Measurements from ENCODE around the gene HOTAIR.

Gene HOTAIR

DNA sequence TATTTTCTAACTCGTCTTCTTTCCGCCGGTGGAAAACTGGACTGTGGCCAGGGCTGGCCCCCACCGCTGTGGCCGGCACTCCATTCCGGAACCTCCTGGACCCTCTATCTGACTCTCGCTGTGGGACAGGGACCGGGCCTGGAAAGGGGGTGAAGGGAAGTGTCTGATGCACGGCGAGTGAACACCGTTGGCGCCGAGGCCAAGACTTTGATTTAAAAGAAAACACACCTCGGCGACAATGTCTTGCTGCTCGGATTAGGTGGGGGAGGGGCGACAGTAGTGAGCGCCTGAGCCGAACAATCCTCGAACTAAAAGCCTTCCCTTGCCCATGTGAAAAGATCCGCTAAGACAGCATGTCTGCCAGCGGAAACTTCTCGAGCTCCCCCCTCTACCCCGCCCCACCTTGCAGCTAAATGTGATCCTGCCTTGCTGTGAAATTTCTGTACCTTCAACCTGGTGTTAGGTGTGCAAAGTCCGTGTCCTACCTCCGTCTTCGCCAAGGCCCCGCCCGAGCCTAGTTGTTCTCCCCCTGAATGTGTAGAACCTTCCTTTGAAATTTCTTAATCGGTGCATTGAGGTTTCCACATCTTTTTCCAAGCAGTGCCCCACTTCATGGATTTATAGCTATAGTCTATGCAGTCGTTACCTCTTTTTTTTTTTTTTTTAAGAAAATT is 862 bp upstream of the HOTAIR start:
- H3K4me3 ChIP-seq (ENCODE audit: low read length): no peak overlapping the region
- H2AFZ ChIP-seq (ENCODE audit: low read depth, low read length): no peak overlapping the region
- H3K36me3 ChIP-seq (ENCODE audit: insufficient read depth, low read length): no peaks in the 10 kb centered on the region
- peaks cover 4% of the 10 kb centered on the region for H3K9me3 ChIP-seq (ENCODE audit: low read length)
- peaks cover 96% of the 10 kb centered on the region for H3K27me3 ChIP-seq (ENCODE audit: insufficient read depth, low read length)
- H3K4me1 ChIP-seq (ENCODE audit: insufficient read depth, low read length): no peaks in the 10 kb centered on the region

DNA sequence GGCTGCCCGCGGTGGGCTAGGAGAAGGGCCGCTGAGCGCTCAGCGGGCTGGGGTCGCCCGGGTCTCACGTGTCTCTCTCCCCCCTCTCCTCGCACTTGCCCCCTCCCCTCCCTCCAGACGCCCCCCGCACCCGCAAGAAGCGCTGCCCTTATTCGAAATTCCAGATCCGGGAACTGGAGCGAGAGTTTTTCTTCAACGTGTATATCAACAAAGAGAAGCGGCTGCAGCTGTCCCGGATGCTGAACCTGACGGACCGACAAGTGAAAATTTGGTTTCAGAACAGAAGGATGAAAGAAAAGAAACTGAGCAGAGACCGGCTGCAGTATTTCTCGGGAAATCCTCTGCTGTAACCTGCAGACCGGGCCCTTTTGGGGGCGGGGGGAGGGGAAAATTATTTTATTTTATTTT is 314 bp upstream of the HOTAIR start:
- Histone ChIP-seq H3K36me3 (ENCODE audit: insufficient read depth, low read length) (no peaks in the 10 kb centered on the region), H3K4me3 (ENCODE audit: low read length) (no peak overlapping the region), H2AFZ (ENCODE audit: low read depth, low read length) (no peak overlapping the region), H3K27me3 (ENCODE audit: insufficient read depth, low read length) (peaks cover 96% of the 10 kb centered on the region), H3K4me1 (ENCODE audit: insufficient read depth, low read length) (no peaks in the 10 kb centered on the region), H3K9me3 (ENCODE audit: low read length) (peaks cover 4% of the 10 kb centered on the region)

DNA sequence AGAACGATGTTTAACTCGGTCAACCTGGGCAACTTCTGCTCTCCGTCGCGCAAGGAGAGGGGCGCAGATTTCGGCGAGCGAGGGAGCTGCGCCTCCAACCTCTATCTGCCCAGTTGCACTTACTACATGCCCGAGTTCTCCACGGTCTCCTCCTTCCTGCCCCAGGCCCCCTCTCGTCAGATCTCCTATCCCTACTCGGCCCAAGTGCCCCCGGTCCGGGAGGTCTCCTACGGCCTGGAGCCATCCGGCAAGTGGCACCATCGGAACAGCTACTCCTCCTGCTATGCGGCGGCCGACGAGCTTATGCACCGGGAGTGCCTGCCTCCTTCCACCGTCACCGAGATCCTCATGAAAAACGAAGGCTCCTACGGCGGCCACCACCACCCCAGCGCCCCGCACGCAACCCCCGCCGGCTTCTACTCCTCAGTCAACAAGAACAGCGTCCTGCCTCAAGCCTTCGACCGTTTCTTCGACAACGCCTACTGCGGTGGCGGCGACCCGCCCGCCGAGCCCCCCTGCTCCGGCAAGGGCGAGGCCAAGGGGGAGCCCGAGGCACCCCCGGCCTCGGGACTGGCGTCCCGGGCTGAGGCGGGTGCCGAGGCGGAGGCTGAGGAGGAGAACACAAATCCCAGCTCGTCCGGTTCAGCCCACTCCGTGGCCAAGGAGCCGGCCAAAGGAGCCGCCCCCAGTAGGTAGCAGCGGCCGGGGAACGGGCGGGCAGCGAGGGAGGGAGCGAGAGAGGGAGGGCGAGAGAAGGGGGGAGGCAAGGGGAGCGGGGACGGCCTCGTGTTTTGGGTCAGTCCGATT is 1.3 kb downstream of the HOTAIR start:
- Histone ChIP-seq H3K4me1 (ENCODE audit: insufficient read depth, low read length) (no peaks in the 10 kb centered on the region), H2AFZ (ENCODE audit: low read depth, low read length) (no peak overlapping the region), H3K4me3 (ENCODE audit: low read length) (no peak overlapping the region), H3K36me3 (ENCODE audit: insufficient read depth, low read length) (no peaks in the 10 kb centered on the region), H3K9me3 (ENCODE audit: low read length) (peaks cover 4% of the 10 kb centered on the region), H3K27me3 (ENCODE audit: insufficient read depth, low read length) (peaks cover 97% of the 10 kb centered on the region)

DNA sequence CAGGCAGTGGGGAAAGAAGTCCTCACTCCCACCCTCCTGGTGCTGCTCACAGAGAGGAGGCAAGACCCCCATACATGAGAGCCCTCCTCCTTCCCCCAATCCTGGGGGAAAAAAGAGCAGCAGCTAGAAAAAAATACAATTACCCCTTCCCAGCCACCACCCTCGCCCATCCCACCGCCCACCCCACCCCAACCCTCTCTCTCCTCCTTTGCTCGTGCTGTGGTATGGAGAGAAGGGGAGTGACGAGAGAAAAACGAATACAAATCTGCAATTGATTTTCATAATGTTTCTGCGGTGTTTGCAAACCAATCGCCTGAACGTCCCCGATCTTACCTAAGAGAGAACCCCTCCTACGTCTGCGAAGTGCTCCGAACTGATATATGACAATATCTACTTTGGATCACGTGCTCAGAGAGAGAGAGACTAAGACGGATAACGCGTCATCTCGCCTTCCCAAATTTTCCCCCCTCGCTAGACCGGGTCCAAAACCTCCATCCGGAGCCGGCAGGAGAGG is 2.0 kb downstream of the HOTAIR start, which contains the start of gene HOXC11:
TSS of gene HOXC11 (plus strand) at position 405 of the 514 bp plus-strand sequence. CDS start 116 bp downstream, outside the sequence.
- Histone ChIP-seq H3K9me3 (ENCODE audit: low read length) (peaks cover 4% of the 10 kb centered on the region), H3K27me3 (ENCODE audit: insufficient read depth, low read length) (peaks cover 98% of the 10 kb centered on the region), H3K4me3 (ENCODE audit: low read length) (no peak within 1 kb of the TSS), H3K4me1 (ENCODE audit: insufficient read depth, low read length) (no peaks in the 10 kb centered on the region), H3K36me3 (ENCODE audit: insufficient read depth, low read length) (no peaks in the 10 kb centered on the region), H2AFZ (ENCODE audit: low read depth, low read length) (no peak within 1 kb of the TSS)

DNA sequence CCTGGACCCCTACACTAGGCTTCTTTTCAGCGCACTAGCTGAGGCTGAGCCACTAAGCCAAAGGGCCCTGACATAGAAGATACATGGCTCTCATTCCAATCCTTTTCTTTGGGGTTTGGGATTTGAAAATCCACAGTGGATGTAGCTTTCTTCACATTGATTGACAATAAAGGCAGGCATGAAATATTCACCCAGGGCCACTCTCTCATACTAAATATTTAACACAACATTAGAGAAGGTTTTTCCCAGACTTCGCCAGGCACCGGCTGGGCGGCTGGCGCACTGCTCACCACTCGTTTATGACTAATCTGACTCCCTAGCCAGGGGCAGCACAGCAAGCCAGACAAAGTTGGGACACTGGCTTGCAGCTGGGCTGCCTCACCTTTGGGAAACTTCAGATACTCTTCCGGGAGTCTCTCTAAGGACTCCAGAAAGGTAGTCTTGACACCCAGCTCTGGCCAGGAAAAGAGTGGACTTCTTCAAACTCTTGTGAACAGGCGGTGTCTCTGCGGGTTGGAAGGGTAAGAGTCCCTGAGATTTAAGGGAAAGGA is 2.5 kb downstream of the HOTAIR start:
- Histone ChIP-seq H3K9me3 (ENCODE audit: low read length) (peaks cover 4% of the 10 kb centered on the region), H3K27me3 (ENCODE audit: insufficient read depth, low read length) (peaks cover 98% of the 10 kb centered on the region), H3K36me3 (ENCODE audit: insufficient read depth, low read length) (no peaks in the 10 kb centered on the region)

DNA sequence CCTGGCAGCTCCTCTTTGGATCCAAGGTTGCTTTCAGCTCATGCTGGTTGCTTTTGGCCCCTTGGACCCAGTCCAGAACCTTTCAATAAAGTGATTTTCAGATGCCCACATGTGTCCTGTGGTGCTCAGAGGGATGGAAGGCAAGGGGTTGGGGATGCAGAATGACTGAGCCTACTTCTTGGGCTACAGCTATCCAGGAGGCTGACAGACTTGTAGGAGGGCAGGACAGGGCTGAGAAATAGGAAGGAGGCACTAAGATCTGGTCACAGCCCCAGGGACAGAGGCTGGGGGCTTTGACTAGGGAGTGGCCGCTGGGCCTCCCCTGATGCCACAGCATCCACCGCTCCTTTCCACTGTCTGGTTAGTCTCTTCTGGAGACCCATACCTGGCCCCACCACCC is 3.1 kb downstream of the HOTAIR start:
- Histone ChIP-seq H2AFZ (ENCODE audit: low read depth, low read length) (no peak overlapping the region), H3K9me3 (ENCODE audit: low read length) (peaks cover 4% of the 10 kb centered on the region), H3K4me3 (ENCODE audit: low read length) (no peak overlapping the region), H3K27me3 (ENCODE audit: insufficient read depth, low read length) (peaks cover 98% of the 10 kb centered on the region), H3K4me1 (ENCODE audit: insufficient read depth, low read length) (no peaks in the 10 kb centered on the region), H3K36me3 (ENCODE audit: insufficient read depth, low read length) (no peaks in the 10 kb centered on the region)

More for the DNA sequence above, 2.5 kb downstream of the HOTAIR start:
- Histone ChIP-seq H3K4me3 (ENCODE audit: low read length) (no peak overlapping the region), H3K4me1 (ENCODE audit: insufficient read depth, low read length) (no peaks in the 10 kb centered on the region), H2AFZ (ENCODE audit: low read depth, low read length) (no peak overlapping the region)

DNA sequence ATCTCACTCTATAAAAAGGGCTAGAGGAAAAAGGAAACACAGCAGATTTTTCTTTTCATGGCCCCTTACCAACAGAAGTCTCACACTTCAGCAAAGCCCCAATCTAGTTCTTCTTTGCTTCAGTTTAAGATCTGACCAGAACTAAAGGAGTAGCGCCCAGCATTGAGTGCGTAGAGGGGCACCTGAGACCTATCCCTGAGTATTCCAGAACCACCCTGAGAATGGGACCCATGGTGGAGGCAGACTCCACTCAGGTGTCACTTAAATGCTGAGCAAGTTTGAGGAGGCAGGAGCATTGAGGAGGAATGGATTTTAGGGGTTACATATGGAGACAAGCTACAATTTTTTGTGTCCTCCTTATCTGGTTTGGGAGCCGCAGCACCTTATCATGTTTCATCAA is 3.6 kb downstream of the HOTAIR start:
- Histone ChIP-seq H3K36me3 (ENCODE audit: insufficient read depth, low read length) (no peaks in the 10 kb centered on the region), H3K9me3 (ENCODE audit: low read length) (peaks cover 4% of the 10 kb centered on the region), H3K4me3 (ENCODE audit: low read length) (no peak overlapping the region), H2AFZ (ENCODE audit: low read depth, low read length) (no peak overlapping the region), H3K27me3 (ENCODE audit: insufficient read depth, low read length) (peaks cover 98% of the 10 kb centered on the region), H3K4me1 (ENCODE audit: insufficient read depth, low read length) (peaks cover 5% of the 10 kb centered on the region)

DNA sequence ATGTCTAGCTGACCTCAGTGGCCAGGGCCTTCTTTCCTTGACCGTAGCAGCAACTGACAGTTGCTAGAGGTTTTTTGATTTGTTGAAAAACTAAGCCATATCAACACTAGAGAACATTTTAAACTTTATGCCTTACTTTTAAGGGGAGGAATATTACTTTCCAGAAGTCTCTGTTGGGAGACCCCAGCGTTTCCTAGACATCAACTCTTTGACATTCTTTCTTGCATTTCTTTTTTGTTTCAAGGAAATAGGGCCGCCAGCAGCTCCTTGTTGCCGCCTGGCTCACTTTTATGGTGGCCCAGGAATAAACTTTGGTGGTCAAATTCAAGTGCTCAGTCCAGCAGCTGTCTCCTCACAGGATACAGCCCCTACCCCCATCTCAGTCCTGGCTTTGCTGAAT is 4.3 kb downstream of the HOTAIR start:
- H3K4me1 ChIP-seq (ENCODE audit: insufficient read depth, low read length): peaks cover 5% of the 10 kb centered on the region
- H3K36me3 ChIP-seq (ENCODE audit: insufficient read depth, low read length): no peaks in the 10 kb centered on the region
- H2AFZ ChIP-seq (ENCODE audit: low read depth, low read length): no peak overlapping the region
- peaks cover 98% of the 10 kb centered on the region for H3K27me3 ChIP-seq (ENCODE audit: insufficient read depth, low read length)
- H3K9me3 ChIP-seq (ENCODE audit: low read length): peaks cover 2% of the 10 kb centered on the region
- H3K4me3 ChIP-seq (ENCODE audit: low read length): no peak overlapping the region

DNA sequence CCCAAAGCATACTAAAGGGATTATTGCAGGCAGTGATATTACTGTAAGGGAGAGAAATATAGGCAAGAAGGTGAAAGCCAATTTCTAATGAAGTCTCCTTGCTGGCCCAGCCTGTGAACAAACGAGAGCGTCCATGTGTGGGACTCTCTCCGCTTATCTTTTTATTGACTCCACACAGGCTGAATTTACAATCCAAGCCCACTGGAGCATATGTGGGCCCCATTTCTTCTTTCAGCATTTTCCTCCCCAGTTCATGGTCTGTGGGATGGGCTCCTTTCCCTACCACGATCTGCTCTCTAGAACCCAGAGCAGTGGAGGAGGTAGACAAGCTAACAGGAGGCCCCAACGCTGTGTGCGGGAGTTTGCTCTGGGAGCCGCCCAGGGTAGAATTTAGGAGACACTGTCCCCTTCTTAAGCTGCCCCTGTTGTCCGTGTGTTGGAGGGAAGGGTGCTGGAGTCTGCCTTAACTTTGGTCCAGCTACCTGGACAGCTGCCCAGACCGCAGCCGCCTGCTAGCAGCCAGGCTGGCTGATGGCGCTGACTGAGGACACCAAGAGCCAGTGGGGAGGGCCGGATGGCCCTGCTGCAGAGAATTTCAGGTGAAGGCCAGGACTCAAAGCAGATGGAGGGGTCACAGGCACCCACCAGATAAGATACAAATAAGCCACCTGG is 5.0 kb downstream of the HOTAIR start:
- H2AFZ ChIP-seq (ENCODE audit: low read depth, low read length): no peak overlapping the region
- H3K9me3 ChIP-seq (ENCODE audit: low read length): peaks cover 2% of the 10 kb centered on the region
- H3K4me1 ChIP-seq (ENCODE audit: insufficient read depth, low read length): peaks cover 5% of the 10 kb centered on the region
- no peaks in the 10 kb centered on the region for H3K36me3 ChIP-seq (ENCODE audit: insufficient read depth, low read length)
- H3K4me3 ChIP-seq (ENCODE audit: low read length): no peak overlapping the region
- H3K27me3 ChIP-seq (ENCODE audit: insufficient read depth, low read length): peaks cover 100% of the 10 kb centered on the region

DNA sequence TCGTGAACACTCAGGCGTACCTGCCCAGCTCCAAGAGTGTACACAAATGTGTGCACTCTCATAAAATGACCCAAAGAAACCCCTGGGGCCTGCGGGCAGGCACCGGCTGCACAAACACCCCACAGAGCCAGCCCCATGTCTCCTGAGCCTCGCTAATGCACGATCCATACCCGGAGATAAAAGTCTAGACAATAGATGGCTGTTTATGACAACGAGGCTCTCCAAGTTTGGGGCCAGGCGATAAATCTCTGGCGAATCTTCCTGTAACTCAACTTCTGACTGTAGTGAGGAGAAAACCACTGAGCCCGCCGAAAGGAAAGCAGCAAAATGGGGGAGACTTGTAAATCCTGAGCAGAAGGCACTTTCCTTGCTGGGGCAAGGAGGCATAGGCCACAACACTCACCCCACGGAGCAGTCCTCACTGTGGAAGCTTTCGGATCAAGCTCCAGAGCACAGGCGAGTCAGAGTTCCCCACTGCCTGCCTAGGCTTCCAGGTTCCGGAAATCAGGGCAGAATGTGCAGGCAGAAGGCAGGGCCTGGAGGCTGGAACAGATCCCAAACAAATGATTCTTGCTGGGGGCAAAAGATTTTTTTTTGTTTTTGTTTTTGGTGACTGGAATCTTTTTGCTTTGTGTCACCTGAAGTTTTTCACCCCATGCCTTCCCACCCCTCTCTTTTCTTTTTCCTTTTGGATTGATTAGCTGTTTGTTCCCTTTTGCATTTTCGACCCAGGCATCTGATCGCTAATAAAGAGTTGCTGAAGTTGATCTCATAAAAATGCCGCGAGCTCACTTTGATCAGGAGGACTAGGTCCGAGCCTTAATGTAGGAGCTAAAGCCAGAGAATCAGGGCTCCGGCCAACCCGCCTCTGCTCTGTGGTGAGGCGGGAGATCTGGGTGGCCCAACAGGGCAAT is 6.3 kb downstream of the HOTAIR start:
- H3K9me3 ChIP-seq (ENCODE audit: low read length): peaks cover 2% of the 10 kb centered on the region
- peaks cover 100% of the 10 kb centered on the region for H3K27me3 ChIP-seq (ENCODE audit: insufficient read depth, low read length)
- H3K36me3 ChIP-seq (ENCODE audit: insufficient read depth, low read length): no peaks in the 10 kb centered on the region
- peaks cover 5% of the 10 kb centered on the region for H3K4me1 ChIP-seq (ENCODE audit: insufficient read depth, low read length)
- no peak overlapping the region for H2AFZ ChIP-seq (ENCODE audit: low read depth, low read length)
- no peak overlapping the region for H3K4me3 ChIP-seq (ENCODE audit: low read length)

DNA sequence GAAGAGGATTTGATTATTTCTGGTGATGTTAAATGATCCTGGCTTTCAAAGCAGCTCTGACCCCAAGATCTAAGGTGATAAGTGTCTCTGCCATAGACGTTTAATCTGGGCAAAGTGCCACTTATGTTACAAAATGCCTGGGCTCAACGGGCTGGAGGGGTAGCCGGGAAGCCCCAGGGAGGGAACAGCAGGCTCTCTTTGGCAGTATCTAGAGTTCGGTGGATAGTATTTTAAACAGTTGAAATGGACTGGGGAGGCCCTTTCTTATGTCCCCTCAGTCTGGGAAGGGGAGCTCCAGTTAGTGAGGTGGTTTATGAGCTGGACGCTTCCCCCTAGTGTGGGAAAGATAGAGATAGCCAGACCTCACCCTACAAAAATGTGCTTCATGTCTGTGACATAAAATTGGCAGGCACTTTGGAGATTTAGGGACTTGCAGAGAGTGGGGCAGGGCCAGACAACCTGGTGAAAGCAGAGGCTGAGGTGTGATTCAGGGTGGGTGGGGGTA is 7.3 kb downstream of the HOTAIR start:
- H3K36me3 ChIP-seq (ENCODE audit: insufficient read depth, low read length): no peaks in the 10 kb centered on the region
- H3K4me1 ChIP-seq (ENCODE audit: insufficient read depth, low read length): peaks cover 5% of the 10 kb centered on the region
- H2AFZ ChIP-seq (ENCODE audit: low read depth, low read length): no peak overlapping the region
- no peak overlapping the region for H3K4me3 ChIP-seq (ENCODE audit: low read length)
- peaks cover 2% of the 10 kb centered on the region for H3K9me3 ChIP-seq (ENCODE audit: low read length)
- H3K27me3 ChIP-seq (ENCODE audit: insufficient read depth, low read length): peaks cover 100% of the 10 kb centered on the region
